K562 (cell line): Measurements from ENCODE around the gene RNF31. TPM values are rescaled to one million over a fixed set of nuclear protein-coding genes. Genes with fewer than 3 reads are reported as not detected.
A peak's percentile ranks its signal among the peaks of the same experiment; 100 is the strongest.

Experiments used
- ATAC-seq: fragments of 200-7000 bp; cut with Tn5 transposase; 3 replicates; pipeline ENCODE4 v1.9.1; 2020; ENCODE audit warnings: moderate library complexity
- BruUV-seq: library from RNA; stranded (reverse); fragments of 400-500 nt; replicated peaks from 2 replicates; lab custom pipeline; 2021; lab: Mats Ljungman, UMichigan
- CTCF ChIA-PET: fragments of 300-600 bp; formaldehyde crosslinking; extraction: SDS; loops from one replicate; lab custom pipeline; 2021; ENCODE audit warnings: low intra/inter-chr PET ratio; lab: Yijun Ruan, JAX
- POLR2A ChIA-PET: fragments of 300-600, 350-650 bp; sonication (Branson Sonifier 250); formaldehyde crosslinking; extraction: SDS; loops from one replicate; lab custom pipeline; 2021; ENCODE audit warnings: antibody characterized with exemption, inconsistent platforms; lab: Yijun Ruan, JAX
- DNase-seq, 4 experiments: peaks; one replicate each; pipeline versions ENCODE4 v3.0.0 to v3.0.0-alpha.2; 2011 to 2018; ENCODE audit warnings: low spot score in 3 of 4, mixed read lengths in 3 of 4; ENCODE audit errors: extremely low read depth in 1 of 4
- FAIRE-seq: peaks from 2 replicates; lab custom pipeline; 2011; peaks lifted over from hg19 to GRCh38; lab: Jason Lieb, UNC
- H2AFZ ChIP-seq: 2 replicates; pipeline ENCODE4 v1.6.0; 2011; ENCODE audit warnings: low read depth, low read length, control low read depth, inconsistent platforms
- H3K27ac ChIP-seq: fragments of 200-600 bp; 3 replicates; pipeline ENCODE4 v1.8.0; 2011; ENCODE audit warnings: low read depth, mild to moderate bottlenecking, control low read depth, inconsistent platforms, low read length, moderate library complexity, mixed read lengths; ENCODE audit errors: extremely low read depth
- H3K27me3 ChIP-seq, 2 experiments: fragments of 300-600 bp in 1 of 2; 2 replicates in 1 of 2; 3 replicates in 1 of 2; pipeline versions ENCODE4 v1.6.0 to v1.8.0; 2011; ENCODE audit warnings: inconsistent platforms in 2 of 2, low read length in 2 of 2, mild to moderate bottlenecking in 1 of 2, mixed read lengths in 1 of 2, moderate library complexity in 1 of 2; ENCODE audit not compliant: control insufficient read depth in 2 of 2, insufficient read depth in 2 of 2
- H3K36me3 ChIP-seq: fragments of 300-600 bp; 3 replicates; pipeline ENCODE4 v1.8.0; 2011; ENCODE audit warnings: mild to moderate bottlenecking, low read length, inconsistent platforms; ENCODE audit not compliant: control insufficient read depth, insufficient read depth
- H3K4me1 ChIP-seq, 2 experiments: fragments of 200-600 bp in 1 of 2; replicated peaks in 1 of 2; 2 replicates in 1 of 2; 3 replicates in 1 of 2; pipeline versions ENCODE4 v1.5.1 to v1.8.0; 2011; ENCODE audit warnings: inconsistent platforms in 2 of 2, low read length in 2 of 2, mild to moderate bottlenecking in 1 of 2, mixed read lengths in 1 of 2, moderate library complexity in 1 of 2; ENCODE audit not compliant: control insufficient read depth in 2 of 2, insufficient read depth in 2 of 2
- H3K4me2 ChIP-seq: 2 replicates; pipeline ENCODE4 v1.6.1; 2011; ENCODE audit warnings: low read length, control low read depth, inconsistent platforms, mixed read lengths; ENCODE audit not compliant: insufficient read depth
- H3K4me3 ChIP-seq: fragments of 200-600 bp; sonication (generic), shearing (Covaris generic); 2 replicates; pipeline ENCODE4 v1.5.1; 2016; ENCODE audit warnings: control low read depth, inconsistent platforms
- H3K79me2 ChIP-seq: fragments of 200-600 bp; 3 replicates; pipeline ENCODE4 v1.8.0; 2011; ENCODE audit warnings: low read length, inconsistent platforms; ENCODE audit not compliant: control insufficient read depth, insufficient read depth
- H3K9ac ChIP-seq, 2 experiments: 2 replicates each; pipeline versions ENCODE4 v1.6.0 to v1.6.1; 2011; ENCODE audit warnings: low read depth in 2 of 2, low read length in 2 of 2, control low read depth in 1 of 2, inconsistent platforms in 1 of 2, mild to moderate bottlenecking in 1 of 2, mixed read lengths in 1 of 2; ENCODE audit not compliant: insufficient read depth in 1 of 2
- H3K9me1 ChIP-seq: one replicate; pipeline ENCODE4 v1.6.0; 2011; ENCODE audit warnings: inconsistent platforms, mild to moderate bottlenecking, low read length, moderate library complexity; ENCODE audit not compliant: control insufficient read depth, insufficient read depth
- H3K9me3 ChIP-seq: replicated peaks from 2 replicates; pipeline ENCODE4 v1.5.1; 2011; ENCODE audit warnings: low read depth, low read length, inconsistent platforms; ENCODE audit not compliant: control insufficient read depth, insufficient read depth
- H4K20me1 ChIP-seq: replicated peaks from 2 replicates; pipeline ENCODE4 v1.6.1; 2011; ENCODE audit warnings: low read length, inconsistent platforms, mixed read lengths; ENCODE audit not compliant: control insufficient read depth, insufficient read depth
- HNRNPUL1 ChIP-seq: fragments of 200-400 bp; formaldehyde crosslinking; IDR thresholded peaks from 2 replicates; pipeline ENCODE4 v1.6.1; 2017; ENCODE audit warnings: low read length
- KDM2B ChIP-seq: fragments of 250-450 bp; sonication (Bioruptor Pico); IDR thresholded peaks from 2 replicates; pipeline ENCODE4 v1.8.0; 2021; ENCODE audit warnings: mild to moderate bottlenecking, moderate library complexity
- KDM4B ChIP-seq, 2 experiments: fragments of 450-650 bp in 1 of 2; sonication (generic) in 1 of 2; IDR thresholded peaks; 2 replicates each; pipeline ENCODE4 v1.6.1; 2016 to 2017; ENCODE audit warnings: borderline replicate concordance in 2 of 2, antibody characterized with exemption in 1 of 2, low read depth in 1 of 2, mild to moderate bottlenecking in 1 of 2
- THRAP3 ChIP-seq: fragments of 450-650 bp; IDR thresholded peaks from 2 replicates; pipeline ENCODE4 v1.6.1; 2016; ENCODE audit warnings: mild to moderate bottlenecking, inconsistent platforms, borderline replicate concordance
- ZNF766 ChIP-seq: fragments of 200-800 bp; sonication (Bioruptor generic); conservative IDR thresholded peaks from 2 replicates; pipeline ENCODE4 v1.6.1; 2016; ENCODE audit warnings: missing genetic modification characterization, missing compliant biosample characterization
- WGBS: fragments of 100-300 bp; shearing (Covaris generic); methylation state at CpG from one replicate; pipeline ENCODE4 v1.1.6; 2016; ENCODE audit warnings: low coverage, mixed read lengths; ENCODE audit not compliant: insufficient coverage; ENCODE audit errors: missing lambda C conversion rate; 5-methylcytosine and 5-hydroxymethylcytosine counted together
- in situ Hi-C: fragments of 300-500 bp; cut with MboI; formaldehyde crosslinking; loops from 4 replicates; pipeline ENCODE4 v1.15.0; 2018; ENCODE audit warnings: inconsistent platforms, mixed read lengths
- intact Hi-C: fragments of 100-400 bp; cut with micrococcal nuclease; formaldehyde crosslinking; loops from 2 replicates; pipeline ENCODE4 v1.14.2; 2022
- polyA plus RNA-seq, 8 experiments: library from polyadenylated mRNA; depleted of rRNA in 4 of 8; stranded (reverse) in 5 of 8; unstranded in 3 of 8; fragments of >200 nt; fragmentation: Nextera tagmentation in 2 of 8; fragmentation: Illumina TruSeq in 1 of 8; extraction: Ambion mirVana in 2 of 8; extraction: Trizol in 1 of 8; gene quantifications; 2 replicates each; pipeline versions ENCODE4 v1.2.1 to v1.2.3, GENCODE V29; 2011 to 2014; ENCODE audit warnings: inconsistent platforms in 1 of 8, missing spikeins in 1 of 8
- total RNA-seq, 7 experiments: library from RNA; depleted of rRNA in 6 of 7; stranded (reverse); fragments of >200 nt in 6 of 7; fragmentation: Illumina TruSeq in 2 of 7; extraction: Trizol in 2 of 7; gene quantifications; 2 replicates each; pipeline versions ENCODE4 v1.2.1 to v1.2.3, GENCODE V29; 2011 to 2021; ENCODE audit warnings: low replicate concordance in 1 of 7
- TF ChIP-seq, protein P1 (sequence below): fragments of 200-400 bp; formaldehyde crosslinking; IDR thresholded peaks from 2 replicates; pipeline ENCODE4 v1.6.1; 2017; ENCODE audit warnings: mild to moderate bottlenecking, low read depth, low read length, moderate library complexity
- TF ChIP-seq, protein P2 (sequence below): fragments of 250-450 bp; sonication (Bioruptor Pico); IDR thresholded peaks from 2 replicates; pipeline ENCODE4 v1.4.0; 2020; ENCODE audit warnings: mild to moderate bottlenecking, moderate library complexity

Gene RNF31
- total and polyA plus RNA-seq, 9 of the 15 experiments (the other 6 are each of a cell fraction or from before 2014, with no cell fraction given): 3.1 to 47.6 (median 19.1) TPM

DNA sequence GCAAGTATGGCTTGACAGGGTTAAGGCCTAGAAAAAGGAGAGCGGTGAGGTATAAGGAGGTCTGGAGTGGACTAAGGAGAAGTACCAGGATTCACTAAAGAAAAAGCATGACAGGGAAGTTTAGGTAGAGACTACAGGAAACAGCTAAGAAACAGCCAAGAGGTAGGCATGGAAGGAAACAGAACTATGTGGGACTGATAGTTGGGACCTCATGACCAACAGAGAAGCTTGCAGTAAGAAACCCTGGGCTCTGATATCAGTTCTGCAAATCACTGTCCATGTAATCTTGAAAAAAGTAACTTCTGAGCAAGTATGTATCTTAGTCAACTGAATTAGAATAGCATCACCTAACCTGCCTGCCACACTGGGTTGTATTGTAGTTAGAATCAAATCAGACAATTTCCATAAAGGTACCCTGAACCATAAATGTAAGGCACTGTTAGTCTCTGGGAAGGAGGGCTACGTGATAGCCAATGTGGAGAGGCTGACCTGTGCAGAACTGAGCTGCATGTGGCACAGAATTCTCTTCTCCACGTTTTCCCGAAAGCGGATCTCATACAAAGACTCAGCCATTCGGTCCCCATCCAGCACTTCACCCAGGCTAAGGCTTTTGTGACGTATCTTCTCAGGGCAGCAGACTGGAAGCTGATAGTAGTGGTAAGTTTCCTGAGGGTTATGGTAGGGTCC lies 47.0 kb downstream of the RNF31 start:
- 0 out of 2 replicates have a peak overlapping the region, but pooled peaks have one; percentile 98 for H2AFZ ChIP-seq
- no peaks in the 10 kb centered on the region for H3K9me3 ChIP-seq
- no peaks in the 10 kb centered on the region for H3K27me3 ChIP-seq
- POLR2A ChIA-PET: interaction anchor here (0.6 to 3.2 kb wide), 4 partner anchors 14 to 233 kb away, joined by 3 to 21 read pairs (median 14); partner anchors contain the start of genes CHMP4A and MDP1
- no peaks in the 10 kb centered on the region for H4K20me1 ChIP-seq
- in situ Hi-C loops: no loop called here
- TF ChIP-seq HNRNPUL1 (no peak), KDM4B (IDR thresholded peaks at IDR 0.05; ENCODE audit: borderline replicate concordance in 2 of 2, low read depth in 1 of 2) (no peak), KDM2B (CRISPR knock-in tag) (no peak), THRAP3 (no peak), ZNF766 (CRISPR knock-in tag) (peak; percentile 84)
- TF ChIP-seq, protein P1, sequence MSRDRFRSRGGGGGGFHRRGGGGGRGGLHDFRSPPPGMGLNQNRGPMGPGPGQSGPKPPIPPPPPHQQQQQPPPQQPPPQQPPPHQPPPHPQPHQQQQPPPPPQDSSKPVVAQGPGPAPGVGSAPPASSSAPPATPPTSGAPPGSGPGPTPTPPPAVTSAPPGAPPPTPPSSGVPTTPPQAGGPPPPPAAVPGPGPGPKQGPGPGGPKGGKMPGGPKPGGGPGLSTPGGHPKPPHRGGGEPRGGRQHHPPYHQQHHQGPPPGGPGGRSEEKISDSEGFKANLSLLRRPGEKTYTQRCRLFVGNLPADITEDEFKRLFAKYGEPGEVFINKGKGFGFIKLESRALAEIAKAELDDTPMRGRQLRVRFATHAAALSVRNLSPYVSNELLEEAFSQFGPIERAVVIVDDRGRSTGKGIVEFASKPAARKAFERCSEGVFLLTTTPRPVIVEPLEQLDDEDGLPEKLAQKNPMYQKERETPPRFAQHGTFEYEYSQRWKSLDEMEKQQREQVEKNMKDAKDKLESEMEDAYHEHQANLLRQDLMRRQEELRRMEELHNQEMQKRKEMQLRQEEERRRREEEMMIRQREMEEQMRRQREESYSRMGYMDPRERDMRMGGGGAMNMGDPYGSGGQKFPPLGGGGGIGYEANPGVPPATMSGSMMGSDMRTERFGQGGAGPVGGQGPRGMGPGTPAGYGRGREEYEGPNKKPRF: no peak
- TF ChIP-seq, protein P2, sequence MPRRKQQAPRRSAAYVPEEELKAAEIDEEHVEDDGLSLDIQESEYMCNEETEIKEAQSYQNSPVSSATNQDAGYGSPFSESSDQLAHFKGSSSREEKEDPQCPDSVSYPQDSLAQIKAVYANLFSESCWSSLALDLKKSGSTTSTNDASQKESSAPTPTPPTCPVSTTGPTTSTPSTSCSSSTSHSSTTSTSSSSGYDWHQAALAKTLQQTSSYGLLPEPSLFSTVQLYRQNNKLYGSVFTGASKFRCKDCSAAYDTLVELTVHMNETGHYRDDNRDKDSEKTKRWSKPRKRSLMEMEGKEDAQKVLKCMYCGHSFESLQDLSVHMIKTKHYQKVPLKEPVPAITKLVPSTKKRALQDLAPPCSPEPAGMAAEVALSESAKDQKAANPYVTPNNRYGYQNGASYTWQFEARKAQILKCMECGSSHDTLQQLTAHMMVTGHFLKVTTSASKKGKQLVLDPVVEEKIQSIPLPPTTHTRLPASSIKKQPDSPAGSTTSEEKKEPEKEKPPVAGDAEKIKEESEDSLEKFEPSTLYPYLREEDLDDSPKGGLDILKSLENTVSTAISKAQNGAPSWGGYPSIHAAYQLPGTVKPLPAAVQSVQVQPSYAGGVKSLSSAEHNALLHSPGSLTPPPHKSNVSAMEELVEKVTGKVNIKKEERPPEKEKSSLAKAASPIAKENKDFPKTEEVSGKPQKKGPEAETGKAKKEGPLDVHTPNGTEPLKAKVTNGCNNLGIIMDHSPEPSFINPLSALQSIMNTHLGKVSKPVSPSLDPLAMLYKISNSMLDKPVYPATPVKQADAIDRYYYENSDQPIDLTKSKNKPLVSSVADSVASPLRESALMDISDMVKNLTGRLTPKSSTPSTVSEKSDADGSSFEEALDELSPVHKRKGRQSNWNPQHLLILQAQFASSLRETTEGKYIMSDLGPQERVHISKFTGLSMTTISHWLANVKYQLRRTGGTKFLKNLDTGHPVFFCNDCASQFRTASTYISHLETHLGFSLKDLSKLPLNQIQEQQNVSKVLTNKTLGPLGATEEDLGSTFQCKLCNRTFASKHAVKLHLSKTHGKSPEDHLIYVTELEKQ (CRISPR knock-in tag): no peak
- H3K9ac ChIP-seq: peak overlapping the region in 1 of 2 experiments; percentile 96; a peak in 3 of 4 replicates
- no peak for FAIRE-seq
- ATAC-seq: no peak
- DNase-seq: no peak
- peaks cover 51% of the 10 kb centered on the region for H3K79me2 ChIP-seq
- BruUV-seq: TSS peak; percentile 51
- H3K27ac ChIP-seq: peak overlapping the region; percentile 97; the same call in 1 of the 3 replicates
- CTCF ChIA-PET: no interaction called here
- peak overlapping the region; percentile 86 for H3K4me2 ChIP-seq
- H3K9me1 ChIP-seq: no peaks in the 10 kb centered on the region
- WGBS: 89% methylated on average over 3 of the region's 7 CpGs
- peaks cover 6 to 16% of the 10 kb centered on the region in 2 experiments; a peak in 3 of 5 replicates for H3K4me1 ChIP-seq
- H3K4me3 ChIP-seq: peak overlapping the region; percentile 67; the same call in 1 of the 2 replicates
- peaks cover 30% of the 10 kb centered on the region; the same call in 2 of the 3 replicates for H3K36me3 ChIP-seq
- intact Hi-C loops: no loop called here
